Measurements from ENCODE around the gene PLPPR1. TPM values are rescaled to one million over a fixed set of nuclear protein-coding genes. Genes with fewer than 3 reads are reported as not detected.

PLPPR1 gene
- total RNA-seq, 1 experiment from 2014 or later = 2.4 TPM

DNA sequence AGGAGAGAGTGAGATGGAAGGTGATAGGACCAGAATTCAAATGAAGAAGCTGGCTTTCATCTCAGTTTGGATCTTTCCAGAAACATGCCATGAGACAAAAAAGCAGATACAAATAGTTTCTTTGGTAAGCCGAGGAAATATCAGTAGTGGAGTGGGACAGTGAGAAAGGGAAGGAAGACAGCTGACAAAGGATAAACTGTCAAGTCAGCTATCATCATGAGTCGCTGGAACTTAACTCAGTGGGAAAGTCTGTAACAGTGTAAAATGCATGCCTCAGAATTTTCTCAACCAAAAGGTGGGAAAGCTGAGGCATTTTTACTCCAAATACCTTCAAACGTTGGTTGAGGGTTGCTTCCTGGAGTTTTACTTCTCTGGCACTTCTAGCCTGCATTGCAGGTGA lies 129.8 kb downstream of the PLPPR1 start:
- Histone ChIP-seq H3K4me1 (ENCODE audit: insufficient read depth, low read length) (no peaks in the 10 kb centered on the region), H4K91ac (ENCODE audit: insufficient read length, low read depth, low read length) (no peak overlapping the region), H3K9me3 (ENCODE audit: control insufficient read depth, low read depth, low read length) (no peaks in the 10 kb centered on the region), H2BK120ac (ENCODE audit: low read depth, low read length, poor library complexity, severe bottlenecking) (no peak overlapping the region), H3K27ac (ENCODE audit: insufficient read length, low read depth, low read length) (no peak overlapping the region), H3K9ac (ENCODE audit: extremely low read depth, insufficient read length, low read length) (no peak overlapping the region), H2BK20ac (ENCODE audit: low read depth, low read length, poor library complexity, severe bottlenecking) (no peak overlapping the region), H2AK5ac (ENCODE audit: insufficient read length, low read length) (no peak overlapping the region), H2BK15ac (ENCODE audit: low read depth, low read length) (no peak overlapping the region), H3K14ac (ENCODE audit: insufficient read depth, low read length) (no peak overlapping the region), H3K23ac (ENCODE audit: insufficient read length, low read depth, low read length) (no peak overlapping the region), H3K18ac (ENCODE audit: insufficient read length, low read depth, low read length) (no peak overlapping the region), H3T11ph (ENCODE audit: low read length) (no peak overlapping the region), H4K8ac (replicated peaks; ENCODE audit: insufficient read length, low read depth, low read length) (no peak overlapping the region), H2AFZ (ENCODE audit: low read length) (no peak overlapping the region), H3K23me2 (ENCODE audit: insufficient read length, low read depth, low read length, poor library complexity, severe bottlenecking) (no peaks in the 10 kb centered on the region), H3K27me3 (ENCODE audit: insufficient read depth, low read length) (no peaks in the 10 kb centered on the region), H3K4ac (ENCODE audit: low read depth, low read length) (no peak overlapping the region), H2BK12ac (ENCODE audit: insufficient read length, low read depth, low read length) (no peak overlapping the region), H3K79me1 (ENCODE audit: insufficient read depth, low read depth, low read length, poor library complexity, severe bottlenecking) (no peaks in the 10 kb centered on the region), H3K4me2 (ENCODE audit: insufficient read depth, insufficient read length, low read length) (no peak overlapping the region), H2BK5ac (ENCODE audit: insufficient read length, low read length) (no peak overlapping the region), H3K56ac (ENCODE audit: insufficient read length, low read depth, low read length) (no peak overlapping the region), H4K20me1 (ENCODE audit: control insufficient read depth, insufficient read depth, insufficient read length) (no peaks in the 10 kb centered on the region), H3K79me2 (ENCODE audit: insufficient read depth, low read length) (no peaks in the 10 kb centered on the region), H4K5ac (ENCODE audit: insufficient read length, low read depth, low read length) (no peak overlapping the region)
- H3K27ac Mint-ChIP-seq = peak overlapping the region in 1 of 3 experiments; percentile 8; a peak in 1 of 7 replicates
- no CpG with 5 or more reads among the region's 3 CpGs for WGBS (ENCODE audit: extremely low coverage, insufficient read length, low lambda C conversion rate)
- no peak overlapping the region for H3K4me3 Mint-ChIP-seq
- H3K9me3 Mint-ChIP-seq = no peaks in the 10 kb centered on the region; a peak in 2 of 5 replicates
- no peak for DNase-seq
- peaks cover 0 to 5% (median 0%) of the 10 kb centered on the region in 3 experiments; a peak in 1 of 7 replicates for H3K36me3 Mint-ChIP-seq (ENCODE audit: insufficient read depth in 1 of 3, low read depth in 3 of 3)
- TF ChIP-seq, protein P1, sequence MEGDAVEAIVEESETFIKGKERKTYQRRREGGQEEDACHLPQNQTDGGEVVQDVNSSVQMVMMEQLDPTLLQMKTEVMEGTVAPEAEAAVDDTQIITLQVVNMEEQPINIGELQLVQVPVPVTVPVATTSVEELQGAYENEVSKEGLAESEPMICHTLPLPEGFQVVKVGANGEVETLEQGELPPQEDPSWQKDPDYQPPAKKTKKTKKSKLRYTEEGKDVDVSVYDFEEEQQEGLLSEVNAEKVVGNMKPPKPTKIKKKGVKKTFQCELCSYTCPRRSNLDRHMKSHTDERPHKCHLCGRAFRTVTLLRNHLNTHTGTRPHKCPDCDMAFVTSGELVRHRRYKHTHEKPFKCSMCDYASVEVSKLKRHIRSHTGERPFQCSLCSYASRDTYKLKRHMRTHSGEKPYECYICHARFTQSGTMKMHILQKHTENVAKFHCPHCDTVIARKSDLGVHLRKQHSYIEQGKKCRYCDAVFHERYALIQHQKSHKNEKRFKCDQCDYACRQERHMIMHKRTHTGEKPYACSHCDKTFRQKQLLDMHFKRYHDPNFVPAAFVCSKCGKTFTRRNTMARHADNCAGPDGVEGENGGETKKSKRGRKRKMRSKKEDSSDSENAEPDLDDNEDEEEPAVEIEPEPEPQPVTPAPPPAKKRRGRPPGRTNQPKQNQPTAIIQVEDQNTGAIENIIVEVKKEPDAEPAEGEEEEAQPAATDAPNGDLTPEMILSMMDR (conservative IDR thresholded peaks at IDR 0.05) = no peak
- H3K4me1 Mint-ChIP-seq = peaks cover 25 to 26% of the 10 kb centered on the region in 2 experiments
- no peaks in the 10 kb centered on the region for H3K27me3 Mint-ChIP-seq (ENCODE audit: low read depth)
